K562 (cell line): ENCODE results near the gene SFT2D2. TPM values are rescaled to one million over a fixed set of nuclear protein-coding genes. Genes with fewer than 3 reads are reported as not detected.
A peak's percentile ranks its signal among the peaks of the same experiment; 100 is the strongest.

Experiments
- ARID3B ChIP-seq: fragments of 250-450 bp; sonication (Bioruptor Pico); IDR thresholded peaks from 2 replicates; pipeline ENCODE4 v1.4.0; 2020; ENCODE audit warnings: borderline replicate concordance
- ARNT ChIP-seq, 2 experiments: fragments of 450-650 bp; IDR thresholded peaks; 2 replicates each; pipeline ENCODE4 v1.6.1; 2016; ENCODE audit warnings: mild to moderate bottlenecking in 1 of 2
- CAMTA2 ChIP-seq: fragments of 250-450 bp; sonication (Bioruptor Pico); conservative IDR thresholded peaks from 2 replicates; pipeline ENCODE4 v1.5.1; 2022
- CBX1 ChIP-seq: sonication (generic); IDR thresholded peaks from 2 replicates; pipeline ENCODE4 v1.6.1; 2016; ENCODE audit warnings: antibody characterized with exemption, low read depth, mild to moderate bottlenecking
- CBX5 ChIP-seq: IDR thresholded peaks from 2 replicates; pipeline ENCODE4 v1.6.1; 2014; ENCODE audit warnings: low read depth, borderline replicate concordance
- FOXM1 ChIP-seq, 2 experiments: fragments of 450-650 bp in 1 of 2; sonication (generic) in 1 of 2; formaldehyde crosslinking in 1 of 2; IDR thresholded peaks; 2 replicates each; pipeline versions ENCODE4 v1.6.1 to v1.9.0; 2017 to 2022; ENCODE audit warnings: low read depth in 2 of 2, mild to moderate bottlenecking in 2 of 2, missing genetic modification reagents in 1 of 2, moderate library complexity in 1 of 2
- JUN ChIP-seq, 2 experiments: sonication (generic) in 1 of 2; formaldehyde crosslinking in 1 of 2; IDR thresholded peaks; 2 replicates each; pipeline versions ENCODE4 v1.6.1 to v1.8.0; 2012 to 2022; ENCODE audit warnings: borderline replicate concordance in 2 of 2, mild to moderate bottlenecking in 2 of 2, improper control_type of control experiment in 1 of 2, low read depth in 1 of 2, low read length in 1 of 2, missing genetic modification reagents in 1 of 2
- NCOA1 ChIP-seq: fragments of 450-650 bp; IDR thresholded peaks from 2 replicates; pipeline ENCODE4 v1.6.1; 2016; ENCODE audit warnings: low read depth
- NUFIP1 ChIP-seq: fragments of 450-650 bp; IDR thresholded peaks from 2 replicates; pipeline ENCODE4 v1.6.1; 2018; ENCODE audit not compliant: partially characterized antibody
- ZFP30 ChIP-seq: fragments of 250-450 bp; sonication (Bioruptor Pico); IDR thresholded peaks from 2 replicates; pipeline ENCODE4 v1.8.0; 2022; ENCODE audit warnings: moderate library complexity, mild to moderate bottlenecking, inconsistent platforms, borderline replicate concordance
- ZNF41 ChIP-seq: fragments of 250-450 bp; sonication (Bioruptor Pico); conservative IDR thresholded peaks from 2 replicates; pipeline ENCODE4 v1.4.0; 2020; ENCODE audit warnings: mild to moderate bottlenecking
- ZNF75A ChIP-seq: fragments of 450-650 bp; formaldehyde crosslinking; IDR thresholded peaks from 2 replicates; pipeline ENCODE4 v1.4.0; 2020; ENCODE audit warnings: mild to moderate bottlenecking
- polyA plus RNA-seq, 8 experiments: library from polyadenylated mRNA; depleted of rRNA in 4 of 8; stranded (reverse) in 5 of 8; unstranded in 3 of 8; fragments of >200 nt; fragmentation: Nextera tagmentation in 2 of 8; fragmentation: Illumina TruSeq in 1 of 8; extraction: Ambion mirVana in 2 of 8; extraction: Trizol in 1 of 8; gene quantifications; 2 replicates each; pipeline versions ENCODE4 v1.2.1 to v1.2.3, GENCODE V29; 2011 to 2014; ENCODE audit warnings: inconsistent platforms in 1 of 8, missing spikeins in 1 of 8
- total RNA-seq, 7 experiments: library from RNA; depleted of rRNA in 6 of 7; stranded (reverse); fragments of >200 nt in 6 of 7; fragmentation: Illumina TruSeq in 2 of 7; extraction: Trizol in 2 of 7; gene quantifications; 2 replicates each; pipeline versions ENCODE4 v1.2.1 to v1.2.3, GENCODE V29; 2011 to 2021; ENCODE audit warnings: low replicate concordance in 1 of 7
- TF ChIP-seq, protein P1 (sequence below), 3 experiments: fragments of 200-800 bp in 1 of 3; fragments of 250-450 bp in 1 of 3; fragments of 450-650 bp in 1 of 3; sonication (Bioruptor Pico) in 1 of 3; sonication (Bioruptor generic) in 1 of 3; formaldehyde crosslinking in 1 of 3; IDR thresholded peaks; 2 replicates each; pipeline versions ENCODE4 v1.6.1 to v1.8.0; 2016 to 2022; ENCODE audit warnings: mild to moderate bottlenecking in 2 of 3, missing genetic modification characterization in 2 of 3, missing compliant biosample characterization in 1 of 3, moderate library complexity in 1 of 3
- TF ChIP-seq, protein P2 (sequence below): fragments of 450-650 bp; formaldehyde crosslinking; IDR thresholded peaks from 2 replicates; pipeline ENCODE4 v1.4.0; 2020; ENCODE audit warnings: mild to moderate bottlenecking, moderate library complexity
- TF ChIP-seq, protein P3 (sequence below): fragments of 450-650 bp; IDR thresholded peaks from 2 replicates; pipeline ENCODE4 v1.6.1; 2017; ENCODE audit warnings: antibody characterized with exemption
- TF ChIP-seq, protein P4 (sequence below): fragments of 450-650 bp; formaldehyde crosslinking; IDR thresholded peaks from 2 replicates; pipeline ENCODE4 v1.4.0; 2022; ENCODE audit warnings: missing genetic modification characterization

The SFT2D2 gene
- total and polyA plus RNA-seq, 9 of the 15 experiments (the other 6 are each of a cell fraction or from before 2014, with no cell fraction given) = 3.4 to 50.1 (median 21.6) TPM

- TF ChIP-seq, protein P1, sequence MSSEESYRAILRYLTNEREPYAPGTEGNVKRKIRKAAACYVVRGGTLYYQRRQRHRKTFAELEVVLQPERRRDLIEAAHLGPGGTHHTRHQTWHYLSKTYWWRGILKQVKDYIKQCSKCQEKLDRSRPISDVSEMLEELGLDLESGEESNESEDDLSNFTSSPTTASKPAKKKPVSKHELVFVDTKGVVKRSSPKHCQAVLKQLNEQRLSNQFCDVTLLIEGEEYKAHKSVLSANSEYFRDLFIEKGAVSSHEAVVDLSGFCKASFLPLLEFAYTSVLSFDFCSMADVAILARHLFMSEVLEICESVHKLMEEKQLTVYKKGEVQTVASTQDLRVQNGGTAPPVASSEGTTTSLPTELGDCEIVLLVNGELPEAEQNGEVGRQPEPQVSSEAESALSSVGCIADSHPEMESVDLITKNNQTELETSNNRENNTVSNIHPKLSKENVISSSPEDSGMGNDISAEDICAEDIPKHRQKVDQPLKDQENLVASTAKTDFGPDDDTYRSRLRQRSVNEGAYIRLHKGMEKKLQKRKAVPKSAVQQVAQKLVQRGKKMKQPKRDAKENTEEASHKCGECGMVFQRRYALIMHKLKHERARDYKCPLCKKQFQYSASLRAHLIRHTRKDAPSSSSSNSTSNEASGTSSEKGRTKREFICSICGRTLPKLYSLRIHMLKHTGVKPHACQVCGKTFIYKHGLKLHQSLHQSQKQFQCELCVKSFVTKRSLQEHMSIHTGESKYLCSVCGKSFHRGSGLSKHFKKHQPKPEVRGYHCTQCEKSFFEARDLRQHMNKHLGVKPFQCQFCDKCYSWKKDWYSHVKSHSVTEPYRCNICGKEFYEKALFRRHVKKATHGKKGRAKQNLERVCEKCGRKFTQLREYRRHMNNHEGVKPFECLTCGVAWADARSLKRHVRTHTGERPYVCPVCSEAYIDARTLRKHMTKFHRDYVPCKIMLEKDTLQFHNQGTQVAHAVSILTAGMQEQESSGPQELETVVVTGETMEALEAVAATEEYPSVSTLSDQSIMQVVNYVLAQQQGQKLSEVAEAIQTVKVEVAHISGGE (CRISPR knock-in tag; IDR thresholded peaks at IDR 0.05) = no peak
- TF ChIP-seq ZNF41 (CRISPR knock-in tag) = no peak
- TF ChIP-seq, protein P2, sequence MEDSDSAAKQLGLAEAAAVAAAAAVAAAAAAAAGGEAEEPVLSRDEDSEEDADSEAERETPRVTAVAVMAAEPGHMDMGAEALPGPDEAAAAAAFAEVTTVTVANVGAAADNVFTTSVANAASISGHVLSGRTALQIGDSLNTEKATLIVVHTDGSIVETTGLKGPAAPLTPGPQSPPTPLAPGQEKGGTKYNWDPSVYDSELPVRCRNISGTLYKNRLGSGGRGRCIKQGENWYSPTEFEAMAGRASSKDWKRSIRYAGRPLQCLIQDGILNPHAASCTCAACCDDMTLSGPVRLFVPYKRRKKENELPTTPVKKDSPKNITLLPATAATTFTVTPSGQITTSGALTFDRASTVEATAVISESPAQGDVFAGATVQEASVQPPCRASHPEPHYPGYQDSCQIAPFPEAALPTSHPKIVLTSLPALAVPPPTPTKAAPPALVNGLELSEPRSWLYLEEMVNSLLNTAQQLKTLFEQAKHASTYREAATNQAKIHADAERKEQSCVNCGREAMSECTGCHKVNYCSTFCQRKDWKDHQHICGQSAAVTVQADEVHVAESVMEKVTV (CRISPR knock-in tag) = no peak
- no peak for TF ChIP-seq ARID3B (CRISPR knock-in tag)
- TF ChIP-seq, protein P3, sequence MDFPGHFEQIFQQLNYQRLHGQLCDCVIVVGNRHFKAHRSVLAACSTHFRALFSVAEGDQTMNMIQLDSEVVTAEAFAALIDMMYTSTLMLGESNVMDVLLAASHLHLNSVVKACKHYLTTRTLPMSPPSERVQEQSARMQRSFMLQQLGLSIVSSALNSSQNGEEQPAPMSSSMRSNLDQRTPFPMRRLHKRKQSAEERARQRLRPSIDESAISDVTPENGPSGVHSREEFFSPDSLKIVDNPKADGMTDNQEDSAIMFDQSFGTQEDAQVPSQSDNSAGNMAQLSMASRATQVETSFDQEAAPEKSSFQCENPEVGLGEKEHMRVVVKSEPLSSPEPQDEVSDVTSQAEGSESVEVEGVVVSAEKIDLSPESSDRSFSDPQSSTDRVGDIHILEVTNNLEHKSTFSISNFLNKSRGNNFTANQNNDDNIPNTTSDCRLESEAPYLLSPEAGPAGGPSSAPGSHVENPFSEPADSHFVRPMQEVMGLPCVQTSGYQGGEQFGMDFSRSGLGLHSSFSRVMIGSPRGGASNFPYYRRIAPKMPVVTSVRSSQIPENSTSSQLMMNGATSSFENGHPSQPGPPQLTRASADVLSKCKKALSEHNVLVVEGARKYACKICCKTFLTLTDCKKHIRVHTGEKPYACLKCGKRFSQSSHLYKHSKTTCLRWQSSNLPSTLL = no peak
- no peak for TF ChIP-seq CAMTA2 (CRISPR knock-in tag)
- TF ChIP-seq, protein P4, sequence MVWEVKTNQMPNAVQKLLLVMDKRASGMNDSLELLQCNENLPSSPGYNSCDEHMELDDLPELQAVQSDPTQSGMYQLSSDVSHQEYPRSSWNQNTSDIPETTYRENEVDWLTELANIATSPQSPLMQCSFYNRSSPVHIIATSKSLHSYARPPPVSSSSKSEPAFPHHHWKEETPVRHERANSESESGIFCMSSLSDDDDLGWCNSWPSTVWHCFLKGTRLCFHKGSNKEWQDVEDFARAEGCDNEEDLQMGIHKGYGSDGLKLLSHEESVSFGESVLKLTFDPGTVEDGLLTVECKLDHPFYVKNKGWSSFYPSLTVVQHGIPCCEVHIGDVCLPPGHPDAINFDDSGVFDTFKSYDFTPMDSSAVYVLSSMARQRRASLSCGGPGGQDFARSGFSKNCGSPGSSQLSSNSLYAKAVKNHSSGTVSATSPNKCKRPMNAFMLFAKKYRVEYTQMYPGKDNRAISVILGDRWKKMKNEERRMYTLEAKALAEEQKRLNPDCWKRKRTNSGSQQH = no peak
- no peak for TF ChIP-seq ZFP30
- no peak for TF ChIP-seq ZNF75A (CRISPR knock-in tag)
- peak; percentile 88 for TF ChIP-seq JUN (IDR thresholded peaks at IDR 0.05; ENCODE audit: borderline replicate concordance, low read depth, low read length)
- TF ChIP-seq JUN (CRISPR knock-in tag; IDR thresholded peaks at IDR 0.05; ENCODE audit: borderline replicate concordance) = no peak
- TF ChIP-seq NCOA1 = peak; percentile 88
- no peak for TF ChIP-seq NUFIP1
- no peak; the same call in 1 of the 2 replicates for TF ChIP-seq FOXM1 (IDR thresholded peaks at IDR 0.05; ENCODE audit: low read depth)
- no peak for TF ChIP-seq FOXM1 (CRISPR knock-in tag; IDR thresholded peaks at IDR 0.05; ENCODE audit: low read depth)
- no peak for TF ChIP-seq CBX5
- TF ChIP-seq CBX1 = no peak
- no peak for TF ChIP-seq ARNT (IDR thresholded peaks at IDR 0.05)
Measured at GRCh38 chr1:168287237-168287664, 61.4 kb downstream of the SFT2D2 start (continued).
